Ovary (tissue), 3 donors: ENCODE results near the gene GPR50.

Source experiments
- CTCF ChIP-seq, 3 donors: fragments of 450-650 bp in 2 of 3; fragments of 200-600 bp in 1 of 3; IDR thresholded peaks; one replicate each; pipeline versions ENCODE4 v1.5.1 to v1.8.0; 2016 to 2022; ENCODE audit warnings: antibody characterized with exemption in 3 of 3, mild to moderate bottlenecking in 1 of 3
- POLR2A ChIP-seq: fragments of 450-650 bp; IDR thresholded peaks from one replicate; pipeline ENCODE4 v1.6.1; 2017; ENCODE audit warnings: antibody characterized with exemption, mild to moderate bottlenecking, moderate library complexity
- donor health status: DM: no; HTN: no; CAD: no.

- TF ChIP-seq CTCF (IDR thresholded peaks at IDR 0.05) (no peak), POLR2A (no peak)
Measured at GRCh38 chrX:151180400-151180799, 4.0 kb downstream of the GPR50 start.
